Thoracic aorta (tissue), 2 donors: ENCODE data around the gene RCBTB2. TPM values are rescaled to one million over a fixed set of nuclear protein-coding genes. Genes with fewer than 3 reads are reported as not detected.

Experiments
- ATAC-seq: fragments of 150-250 bp; one replicate; pipeline ENCODE4 v1.8.0; 2017; ENCODE audit warnings: low read depth; ENCODE audit not compliant: insufficient number of reproducible peaks, low FRiP score
- DNase-seq: peaks from one replicate; pipeline ENCODE4 v3.0.0-alpha.2; 2020; ENCODE audit warnings: low spot score
- H3K27ac ChIP-seq, 2 donors: fragments of 200-600 bp; sonication (generic); 1 replicate in 1 of 2; 2 replicates in 1 of 2; pipeline ENCODE4 v1.5.1; 2016; ENCODE audit warnings: mild to moderate bottlenecking in 2 of 2, moderate library complexity in 2 of 2
- H3K27me3 ChIP-seq: fragments of 200-600 bp; sonication (generic); replicated peaks from 2 replicates; pipeline ENCODE4 v1.6.0; 2016; ENCODE audit warnings: mild to moderate bottlenecking; ENCODE audit not compliant: insufficient read depth
- H3K36me3 ChIP-seq: fragments of 200-600 bp; sonication (generic); one replicate; pipeline ENCODE4 v1.5.1; 2016
- H3K4me1 ChIP-seq, 2 donors: fragments of 200-600 bp; sonication (generic); 1 replicate in 1 of 2; 2 replicates in 1 of 2; pipeline versions ENCODE4 v1.5.1 to v1.6.0; 2016; ENCODE audit warnings: low read depth in 2 of 2, mild to moderate bottlenecking in 1 of 2; ENCODE audit not compliant: control insufficient read depth in 1 of 2
- H3K4me3 ChIP-seq: fragments of 200-600 bp; sonication (generic); 2 replicates; pipeline ENCODE4 v1.5.1; 2016; ENCODE audit warnings: mild to moderate bottlenecking
- H3K9me3 ChIP-seq: fragments of 200-600 bp; sonication (generic); 2 replicates; pipeline ENCODE4 v1.5.1; 2016
- CTCF ChIP-seq: fragments of 200-600 bp; sonication (generic); IDR thresholded peaks from one replicate; pipeline ENCODE4 v1.5.1; 2019; ENCODE audit warnings: antibody characterized with exemption
- total RNA-seq, 2 donors: library from RNA; depleted of rRNA; stranded (reverse); fragments of >200 nt; gene quantifications; one replicate each; pipeline versions ENCODE4 v1.1.0 to v1.2.3, GENCODE V29; 2016

RCBTB2 gene
- total RNA-seq, 2 donors from 2014 or later, result 15.8 to 16.4 TPM

DNA sequence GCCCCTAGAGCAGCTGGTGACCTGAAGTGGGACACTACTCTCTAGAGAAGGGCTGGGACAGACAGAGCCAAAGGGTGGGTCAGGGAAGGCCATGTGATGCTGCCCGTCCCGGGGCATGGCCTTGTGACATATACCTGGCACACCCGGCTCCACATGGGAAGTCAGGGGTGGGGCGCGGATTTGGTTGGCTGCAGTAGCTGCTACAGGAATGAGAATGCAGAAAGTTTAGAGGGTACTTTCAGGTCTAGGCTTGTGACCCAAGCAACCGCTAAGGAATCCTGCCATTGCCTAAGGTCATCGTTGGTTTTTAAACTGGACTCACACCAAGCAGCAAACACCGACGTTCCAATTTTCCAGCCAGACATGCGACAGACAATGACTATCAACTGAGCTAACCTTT, 25.9 kb downstream of the RCBTB2 start:
- Histone ChIP-seq H3K27me3 (no peaks in the 10 kb centered on the region), H3K27ac (peak overlapping the region; percentile 94 to 96), H3K9me3 (no peaks in the 10 kb centered on the region), H3K4me1 (peaks cover 19 to 30% of the 10 kb centered on the region in 2 donors), H3K4me3 (no peak overlapping the region), H3K36me3 (peaks cover 7% of the 10 kb centered on the region)
- ATAC-seq, result no peak
- no peak for TF ChIP-seq CTCF
- no peak for DNase-seq

DNA sequence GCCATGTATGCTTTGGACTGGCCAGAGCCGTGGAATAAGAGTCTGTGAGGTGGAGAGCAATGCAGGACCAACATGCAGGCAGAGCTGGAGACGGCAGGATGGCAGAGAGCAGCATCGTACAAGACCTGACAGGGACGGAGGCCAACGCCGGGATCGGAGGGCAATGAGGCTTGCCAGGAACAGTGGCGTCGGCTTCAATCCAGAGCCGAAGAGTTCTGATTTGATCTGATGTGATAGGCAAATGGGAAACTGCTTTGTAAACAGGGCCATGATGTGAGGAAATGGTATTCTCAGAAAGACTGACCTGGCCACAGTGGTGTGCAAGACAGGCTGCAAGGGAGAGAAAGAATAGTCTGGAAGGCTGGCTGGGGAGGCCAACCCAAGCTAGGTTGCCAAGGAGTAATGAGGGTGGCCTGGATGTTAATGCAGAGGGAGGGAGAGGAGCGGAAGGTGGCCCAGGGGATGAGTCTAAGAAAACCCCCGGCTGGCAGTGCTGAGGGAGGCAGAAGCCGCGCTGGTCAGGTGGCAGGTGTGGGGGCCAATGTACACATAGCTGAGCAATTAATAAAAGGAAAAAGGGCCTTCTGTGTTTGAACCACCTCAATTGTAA, 26.7 kb downstream of the RCBTB2 start:
- Histone ChIP-seq H3K27me3 (no peaks in the 10 kb centered on the region), H3K4me1 (peaks cover 19 to 30% of the 10 kb centered on the region in 2 donors), H3K4me3 (peak overlapping the region; percentile 64), H3K36me3 (no peaks in the 10 kb centered on the region), H3K9me3 (no peaks in the 10 kb centered on the region), H3K27ac (peak overlapping the region; percentile 94 to 96)
- ATAC-seq (no peak), DNase-seq (no peak)
- TF ChIP-seq CTCF, result no peak

DNA sequence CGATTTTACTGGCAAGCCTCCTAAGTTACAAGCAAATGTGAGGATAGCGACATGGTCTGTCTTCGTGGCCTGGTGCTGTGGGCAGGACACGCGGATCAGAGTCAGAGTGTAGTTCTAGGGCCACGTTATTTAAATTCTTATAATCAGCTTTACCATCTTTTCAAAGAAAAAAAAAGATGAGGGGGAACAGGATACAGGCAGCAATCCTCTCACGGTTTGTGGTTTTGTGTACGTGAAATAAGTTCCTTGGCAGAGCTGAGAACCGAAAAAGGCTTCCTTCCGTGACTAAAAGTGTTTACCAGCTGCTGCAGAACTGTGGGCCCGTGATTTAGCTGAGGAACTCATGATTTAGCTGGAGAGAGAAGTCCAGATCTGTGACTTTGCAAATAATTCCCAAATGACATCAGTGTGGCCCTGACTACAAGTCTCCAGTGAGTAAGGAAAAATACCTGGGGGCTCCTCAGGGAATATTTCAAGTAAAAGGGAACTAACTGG, 27.2 kb downstream of the RCBTB2 start:
- TF ChIP-seq CTCF, result no peak
- peak; percentile 100 for ATAC-seq
- Histone ChIP-seq H3K9me3 (no peaks in the 10 kb centered on the region), H3K4me3 (peak overlapping the region; percentile 64), H3K4me1 (peaks cover 19 to 30% of the 10 kb centered on the region in 2 donors), H3K27ac (peak overlapping the region; percentile 94 to 96), H3K36me3 (no peaks in the 10 kb centered on the region), H3K27me3 (no peaks in the 10 kb centered on the region)
- DNase-seq, result no peak

GRCh38 chr13:48505012-48505411, 27.9 kb downstream of the RCBTB2 start:
- peak overlapping the region; percentile 94 to 96 for H3K27ac ChIP-seq
- H3K27me3 ChIP-seq, result no peaks in the 10 kb centered on the region
- TF ChIP-seq CTCF, result no peak
- DNase-seq (no peak), ATAC-seq (no peak)
- peak overlapping the region; percentile 64 for H3K4me3 ChIP-seq
- no peaks in the 10 kb centered on the region for H3K36me3 ChIP-seq
- H3K4me1 ChIP-seq, result peaks cover 19 to 30% of the 10 kb centered on the region in 2 donors
- H3K9me3 ChIP-seq, result no peaks in the 10 kb centered on the region

GRCh38 chr13:48504606-48505005, 28.3 kb downstream of the RCBTB2 start:
- H3K27me3 ChIP-seq, result no peaks in the 10 kb centered on the region

More at GRCh38 chr13:48504606-48505005, 28.3 kb downstream of the RCBTB2 start:
- DNase-seq (no peak), ATAC-seq (no peak)
- Histone ChIP-seq H3K4me3 (no peak overlapping the region), H3K36me3 (no peaks in the 10 kb centered on the region), H3K27ac (peak overlapping the region; percentile 94 to 96), H3K9me3 (no peaks in the 10 kb centered on the region), H3K4me1 (peaks cover 19 to 30% of the 10 kb centered on the region in 2 donors)
- no peak for TF ChIP-seq CTCF
